NCI-H2171 (cell line): ENCODE results near the gene SCT.
"Not testable (repeated sequence)": the region's sequence is repeated elsewhere in the genome, so short reads cannot be mapped to it uniquely, and the experiment has no call there.

Experiments used
- DNase-seq: peaks from one replicate; lab custom pipeline; 2025; lab: John Stamatoyannopoulos, UW

Gene SCT, protein sequence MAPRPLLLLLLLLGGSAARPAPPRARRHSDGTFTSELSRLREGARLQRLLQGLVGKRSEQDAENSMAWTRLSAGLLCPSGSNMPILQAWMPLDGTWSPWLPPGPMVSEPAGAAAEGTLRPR

DNA sequence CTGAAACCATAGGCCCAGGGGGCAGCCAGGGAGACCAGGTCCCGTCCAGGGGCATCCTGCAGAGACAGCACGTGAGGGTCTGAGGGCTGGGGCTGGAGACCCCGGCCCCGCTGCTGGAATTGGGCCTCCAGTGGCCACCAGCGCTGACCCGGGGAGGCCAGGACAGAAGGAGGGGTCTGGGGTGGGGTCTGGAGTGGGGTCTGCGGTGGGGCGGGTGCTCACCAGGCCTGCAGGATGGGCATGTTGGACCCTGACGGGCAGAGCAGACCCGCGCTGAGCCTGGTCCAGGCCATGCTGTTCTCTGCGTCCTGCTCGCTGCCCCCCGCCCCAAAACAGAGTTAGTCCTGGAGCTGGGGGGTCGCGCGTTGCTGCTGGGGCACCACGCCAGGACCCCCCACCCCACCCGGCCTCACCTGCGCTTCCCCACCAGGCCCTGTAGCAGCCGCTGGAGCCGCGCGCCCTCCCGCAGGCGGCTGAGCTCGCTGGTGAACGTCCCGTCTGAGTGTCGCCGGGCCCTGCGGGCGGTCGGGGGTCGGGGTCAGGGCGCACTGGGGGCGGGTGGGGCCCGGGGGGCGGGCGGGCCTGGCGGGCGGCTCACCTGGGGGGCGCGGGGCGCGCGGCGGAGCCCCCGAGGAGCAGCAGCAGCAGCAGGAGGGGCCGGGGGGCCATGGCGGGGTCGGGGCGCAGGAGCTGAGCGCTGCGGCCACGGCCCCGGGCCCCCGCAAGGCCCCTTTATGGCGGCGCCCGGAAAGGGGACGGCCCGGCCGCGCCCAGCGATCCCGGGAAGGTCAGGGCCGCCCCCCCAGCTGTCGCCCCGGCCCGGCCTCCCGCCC is at the start of gene SCT:
Gene SCT, minus strand, starts transcription at position 707 of the 833 bp plus-strand sequence. Its CDS starts 38 bp downstream, at position 669.
- no peak for DNase-seq

DNA sequence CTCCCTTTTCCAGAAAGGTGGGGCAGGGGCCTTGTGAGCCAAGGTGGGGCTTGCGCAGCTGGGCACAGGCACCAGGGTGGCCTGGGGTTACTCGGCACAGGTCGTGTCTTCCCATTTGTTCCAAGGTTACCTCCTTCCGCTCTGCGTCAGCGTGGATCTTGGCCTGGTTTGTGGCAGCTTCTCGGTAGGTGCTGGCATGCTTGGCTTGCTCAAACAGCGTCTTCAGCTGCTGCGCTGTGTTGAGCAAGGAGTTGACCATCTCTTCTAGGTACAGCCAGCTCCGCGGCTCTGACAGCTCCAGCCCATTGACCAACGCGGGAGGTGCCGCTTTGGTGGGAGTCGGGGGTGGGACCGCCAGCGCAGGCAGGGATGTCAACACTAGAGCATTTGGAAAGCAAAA is 47.4 kb upstream of the SCT start:
- no peak for DNase-seq

DNA sequence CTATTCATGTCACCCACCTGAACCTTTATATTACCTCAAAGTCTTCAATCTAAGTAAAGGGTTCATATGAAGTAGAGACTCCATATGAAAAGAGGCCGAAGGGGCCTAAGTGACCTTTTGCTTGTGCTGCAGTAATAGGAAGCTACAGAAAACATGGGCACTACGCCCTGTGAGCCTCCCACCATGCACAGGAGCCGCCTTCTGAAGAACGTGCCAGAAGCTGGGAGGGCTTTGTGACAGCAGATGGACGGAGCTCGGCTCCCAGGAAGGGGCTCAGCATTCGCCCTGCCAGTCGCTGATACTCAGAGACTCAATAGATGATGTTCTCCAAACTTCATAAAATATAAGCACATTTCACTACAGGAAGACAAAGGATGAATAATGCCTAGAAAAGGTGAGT is 46.9 kb upstream of the SCT start:
- DNase-seq: no peak

DNA sequence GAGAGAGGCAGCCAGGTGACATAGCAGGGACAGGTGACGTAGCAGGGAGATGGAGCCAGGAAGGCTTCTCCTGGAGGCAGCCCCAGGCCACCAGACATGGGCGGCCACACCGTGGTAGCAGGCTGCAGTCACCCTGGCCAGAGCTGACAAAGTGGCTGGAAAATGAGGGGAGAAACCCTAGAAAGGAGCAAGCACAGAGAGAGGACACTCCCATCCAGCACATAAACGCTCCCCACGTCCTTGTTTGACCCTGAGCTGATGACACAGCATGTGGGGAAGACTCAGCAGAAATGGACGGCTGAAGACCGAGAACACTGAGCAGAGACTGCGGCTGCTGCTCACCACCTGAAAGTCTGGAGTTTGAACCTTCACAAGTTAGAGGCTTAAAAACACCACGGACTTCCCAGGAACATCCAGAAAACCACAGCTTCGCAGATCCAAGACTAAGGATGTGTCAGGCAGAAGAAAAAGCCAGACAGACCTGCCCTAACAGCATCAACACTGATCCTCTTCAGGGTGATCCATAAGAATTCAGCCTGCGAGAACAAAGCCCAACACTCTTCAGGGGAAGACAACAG is 38.8 kb upstream of the SCT start:
- no peak for DNase-seq

DNA sequence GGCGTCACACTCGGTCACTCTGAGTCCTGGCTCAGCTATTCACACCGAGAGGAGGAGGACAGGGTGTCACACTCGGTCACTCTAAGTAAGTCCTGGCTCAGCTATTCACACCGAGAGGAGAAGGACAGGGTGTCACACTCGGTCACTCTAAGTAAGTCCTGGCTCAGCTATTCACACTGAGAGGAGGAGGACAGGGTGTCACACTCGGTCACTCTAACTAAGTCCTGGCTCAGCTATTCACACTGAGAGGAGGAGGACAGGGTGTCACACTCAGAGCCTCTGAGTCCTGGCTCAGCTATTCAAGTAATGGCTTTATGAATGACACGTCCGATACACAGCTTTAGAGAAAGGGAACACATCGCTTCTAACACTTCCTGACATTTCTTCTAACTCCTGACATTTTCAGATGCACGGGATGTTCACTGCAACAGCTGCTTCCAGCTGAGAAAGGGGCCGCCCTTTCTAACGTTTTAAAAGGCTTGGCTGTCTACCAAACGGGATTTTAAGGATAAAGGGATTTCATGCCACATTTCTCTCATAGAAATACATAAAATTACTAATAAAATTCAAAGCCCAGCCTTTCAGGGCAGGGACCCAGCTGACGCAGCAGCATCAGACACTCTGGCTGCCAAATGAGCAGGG is 38.2 kb upstream of the SCT start:
- DNase-seq: no peak

DNA sequence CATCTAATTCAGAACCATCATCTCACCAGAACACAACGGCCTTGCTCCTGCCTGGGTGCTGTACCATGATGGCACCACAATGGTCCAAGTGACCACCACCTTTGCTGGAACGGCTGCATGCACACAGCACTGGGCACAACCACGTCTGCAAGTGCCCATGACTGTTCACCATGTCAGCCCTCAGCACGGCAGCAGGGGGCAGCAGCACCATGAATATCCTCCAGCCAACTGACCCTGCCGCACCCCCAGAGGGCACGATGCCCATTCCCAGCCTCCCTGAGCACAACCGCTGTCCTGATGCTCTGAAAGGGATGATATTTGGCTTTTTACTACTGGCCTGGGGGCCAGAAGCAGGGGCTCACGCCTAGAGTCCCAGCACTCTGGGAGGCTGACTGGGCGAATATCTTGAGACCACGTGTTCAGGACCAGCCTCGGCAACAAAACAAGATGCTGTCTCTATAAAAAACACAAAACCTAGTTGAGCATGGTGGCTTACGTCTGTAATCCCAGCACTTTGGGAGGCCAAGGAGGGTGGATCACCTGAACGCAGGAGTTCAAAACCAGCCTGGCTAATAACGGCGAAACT is 35.8 kb upstream of the SCT start:
- no peak for DNase-seq

DNA sequence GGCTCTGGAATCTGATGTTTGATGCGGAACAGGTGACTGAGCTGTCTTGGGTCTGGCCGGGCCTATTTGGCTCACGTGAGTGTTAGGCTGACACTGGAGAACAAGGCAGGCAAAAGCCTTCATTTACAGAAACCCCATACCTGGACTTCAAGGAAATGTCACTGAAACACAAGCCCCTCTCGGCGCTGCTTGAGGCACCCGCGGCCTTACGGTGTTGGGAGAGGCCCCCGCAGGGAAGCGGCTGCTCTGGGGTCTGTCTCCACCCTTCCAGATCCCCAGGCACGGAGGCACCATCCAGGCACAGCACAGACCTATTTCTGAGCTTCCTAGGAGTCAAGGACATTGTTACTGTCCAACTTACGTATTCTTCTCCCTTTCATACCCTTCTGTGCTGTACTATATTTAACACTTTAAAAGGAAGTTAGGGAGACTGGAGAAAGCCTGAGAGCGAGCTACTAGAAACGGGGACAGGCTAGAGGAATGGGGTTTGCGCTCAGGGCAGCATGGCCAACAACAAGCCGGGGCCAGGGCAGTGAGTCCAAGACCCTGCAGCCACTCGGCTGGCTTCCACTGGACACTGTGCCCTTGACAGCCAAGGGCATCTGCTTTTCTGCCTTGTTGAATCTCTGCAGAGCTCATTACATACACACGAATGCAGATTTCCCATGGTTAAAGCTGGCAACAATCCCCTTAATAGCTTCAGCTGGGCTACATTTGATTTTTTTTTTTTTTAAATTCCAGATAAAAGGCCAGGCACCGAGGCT is 33.9 kb upstream of the SCT start:
- no peak for DNase-seq

DNA sequence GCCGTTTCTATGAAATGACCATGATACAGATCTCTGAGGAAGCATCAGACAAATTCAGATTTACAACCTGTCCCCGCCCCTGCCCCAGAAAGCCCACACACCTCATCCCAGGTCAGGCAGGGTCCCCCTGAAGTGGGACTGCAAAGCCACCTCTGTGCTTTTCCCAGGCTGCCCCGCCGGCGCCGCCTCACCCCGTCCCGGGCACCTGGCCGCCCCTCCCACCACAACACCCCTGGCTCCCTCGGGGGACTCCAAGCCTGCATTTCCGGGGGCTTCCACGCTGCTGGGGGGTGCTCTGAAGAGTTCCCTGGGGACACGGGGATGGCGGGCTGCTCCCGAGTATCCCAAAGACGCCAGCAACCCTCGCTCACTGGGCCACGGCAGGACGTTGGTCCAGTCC is 33.3 kb upstream of the SCT start:
- DNase-seq: no peak

DNA sequence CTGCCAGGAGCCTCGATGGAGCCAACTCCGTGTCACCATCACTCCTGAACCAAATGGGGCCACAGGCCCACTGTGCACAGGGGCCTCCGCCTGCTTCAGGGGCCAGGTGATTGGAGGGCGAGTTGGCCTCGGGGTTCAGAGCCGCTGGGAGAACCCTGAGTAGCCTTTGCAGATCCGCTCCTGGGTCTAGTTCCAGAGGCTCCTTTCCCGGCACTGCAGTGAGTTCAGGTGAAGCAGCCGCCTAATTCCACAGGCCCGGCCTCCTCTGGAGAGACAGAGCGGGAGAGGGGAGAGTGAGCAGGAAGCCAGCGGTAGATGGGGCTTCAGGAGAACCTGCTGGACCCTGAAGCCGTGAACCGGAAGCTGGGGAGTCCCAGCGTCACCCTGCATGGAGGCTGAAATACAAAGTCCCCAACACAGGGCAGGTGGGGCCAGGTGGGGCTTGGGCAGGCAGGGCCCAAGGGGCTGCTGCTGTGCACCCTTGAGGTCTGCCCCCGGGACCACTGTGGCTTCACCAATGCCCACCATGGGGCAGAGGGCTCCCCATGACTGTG is 32.6 kb upstream of the SCT start:
- no peak for DNase-seq

DNA sequence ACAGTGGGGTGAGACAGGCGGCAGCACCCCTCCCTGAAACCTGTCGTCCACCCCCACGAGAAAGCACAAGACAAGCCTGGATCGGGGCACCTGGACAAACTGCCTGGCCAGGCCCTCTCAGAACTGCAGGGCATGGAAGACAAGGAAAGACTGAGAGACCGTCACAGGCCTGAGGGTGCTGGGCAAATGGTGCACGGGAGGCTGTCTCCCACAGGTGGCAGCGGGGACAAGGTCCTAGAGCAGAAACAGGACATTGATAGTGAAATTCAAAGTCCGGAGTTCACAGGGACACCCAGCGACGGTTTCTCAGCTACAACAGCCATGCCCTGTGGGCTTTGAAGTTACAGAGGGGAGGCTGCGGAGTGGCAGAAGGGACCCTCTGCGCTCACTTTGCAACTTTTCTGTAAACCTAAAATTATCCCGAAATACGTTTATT is 30.7 kb upstream of the SCT start:
- DNase-seq: no peak

DNA sequence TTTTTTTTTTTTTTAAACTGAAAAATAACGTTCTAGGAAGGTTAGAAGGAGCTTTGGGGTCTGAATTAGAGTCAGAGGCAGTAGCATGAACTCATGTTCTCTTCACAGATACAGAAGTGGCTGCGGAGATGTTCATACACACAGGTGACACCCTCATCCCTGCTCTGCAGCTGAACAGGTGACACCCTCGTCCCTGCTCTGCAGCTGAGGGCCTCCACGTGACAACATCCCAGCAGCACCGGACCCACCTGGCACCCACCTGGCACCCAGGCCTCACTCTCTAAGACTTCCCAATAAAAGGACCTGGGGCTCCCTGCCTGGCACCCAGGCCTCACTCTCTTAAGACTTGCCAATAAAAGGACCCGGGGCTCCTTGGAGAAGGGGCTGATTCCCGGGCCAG is 29.9 kb upstream of the SCT start:
- DNase-seq: no peak

DNA sequence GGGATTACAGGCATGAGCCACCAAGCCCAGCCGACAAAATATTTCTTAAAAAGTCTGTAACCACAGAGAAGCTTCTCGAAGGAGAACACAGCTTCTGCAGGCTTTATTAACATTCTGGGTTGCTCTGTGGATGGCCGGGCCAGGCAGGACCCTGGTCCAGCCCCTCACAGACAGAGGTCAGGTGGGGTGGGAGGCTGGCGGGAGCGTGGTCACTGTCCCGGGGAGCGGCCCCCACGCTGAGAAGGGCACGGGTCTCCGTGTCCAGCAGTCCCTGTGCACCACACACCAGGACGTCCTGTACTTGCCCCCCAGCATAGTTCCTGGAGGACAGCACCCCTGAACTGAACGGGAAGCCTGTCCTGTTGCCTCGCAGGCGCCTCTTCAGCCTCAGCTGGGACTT is 29.4 kb upstream of the SCT start:
- no peak for DNase-seq

DNA sequence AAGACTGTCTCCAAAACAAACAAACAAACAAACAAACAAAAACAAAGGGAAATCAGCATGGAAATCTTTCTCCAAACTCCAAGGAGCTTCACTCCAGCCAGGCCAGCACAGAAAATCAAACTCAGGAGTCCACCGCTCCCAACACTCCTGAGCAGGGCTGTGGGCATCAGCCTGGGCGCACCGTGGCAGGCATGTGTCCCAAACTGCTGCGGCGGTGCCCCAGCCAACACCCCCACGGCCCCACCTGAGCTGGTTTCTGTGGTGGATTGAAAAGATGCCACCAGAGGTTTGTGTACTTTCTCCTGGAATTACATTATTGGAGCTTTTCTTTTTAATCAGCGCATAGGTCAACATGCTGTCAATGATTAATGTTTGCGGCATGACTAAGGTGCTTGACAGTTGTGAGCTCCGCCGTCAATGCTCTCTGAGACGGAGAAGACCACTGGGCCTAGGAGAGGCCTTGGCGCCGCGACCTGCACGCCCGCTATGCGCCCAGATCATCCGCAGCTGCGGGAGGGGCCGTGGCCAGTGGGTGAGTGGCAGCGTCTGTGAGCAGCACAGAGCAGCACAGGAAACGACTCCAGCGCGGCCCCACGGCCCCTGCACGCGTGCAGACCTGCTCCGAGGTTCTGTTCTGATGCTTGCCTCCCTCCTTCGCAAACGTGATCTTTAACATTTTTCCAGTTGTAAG is 28.2 kb upstream of the SCT start:
- DNase-seq: no peak

DNA sequence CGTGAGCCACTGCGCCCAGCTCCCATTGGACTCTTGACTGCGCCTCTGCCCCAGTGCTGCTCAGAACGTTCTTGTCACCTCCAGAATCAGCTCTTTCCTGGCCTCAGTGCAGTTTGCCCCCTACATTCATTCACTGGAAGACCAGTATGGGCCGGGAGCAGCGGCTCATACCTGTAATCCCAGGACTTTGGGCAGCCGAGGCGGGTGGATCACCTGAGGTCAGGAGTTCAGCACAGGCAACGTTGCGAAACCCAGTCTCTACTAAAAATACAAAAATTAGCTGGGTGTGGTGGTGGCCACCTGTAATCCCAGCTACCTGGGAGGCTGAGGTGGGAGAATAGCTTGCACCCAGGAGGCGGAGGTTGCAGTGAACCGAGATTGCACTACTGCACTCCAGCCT is 27.5 kb upstream of the SCT start:
- not testable (repeated sequence) for DNase-seq

DNA sequence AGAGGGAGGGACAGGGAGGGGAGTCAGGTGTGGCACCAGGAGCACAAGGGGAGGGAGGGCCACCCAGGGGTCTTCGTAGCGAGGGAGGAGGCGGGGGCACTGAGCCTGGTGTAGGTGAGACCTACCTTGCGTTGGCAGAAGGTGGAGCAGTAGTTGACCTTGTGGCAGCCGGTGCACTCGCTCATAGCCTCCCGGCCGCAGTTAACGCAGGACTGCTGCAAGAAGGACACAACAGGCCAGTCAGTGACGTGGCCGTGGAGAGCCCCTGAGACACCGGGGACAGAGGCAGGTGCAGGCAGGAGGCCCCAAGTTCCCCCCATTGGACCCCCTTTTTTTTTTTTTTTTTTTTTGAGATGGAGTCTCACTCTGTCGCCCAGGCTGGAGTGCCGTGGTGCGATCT is 26.9 kb upstream of the SCT start:
- DNase-seq: no peak

DNA sequence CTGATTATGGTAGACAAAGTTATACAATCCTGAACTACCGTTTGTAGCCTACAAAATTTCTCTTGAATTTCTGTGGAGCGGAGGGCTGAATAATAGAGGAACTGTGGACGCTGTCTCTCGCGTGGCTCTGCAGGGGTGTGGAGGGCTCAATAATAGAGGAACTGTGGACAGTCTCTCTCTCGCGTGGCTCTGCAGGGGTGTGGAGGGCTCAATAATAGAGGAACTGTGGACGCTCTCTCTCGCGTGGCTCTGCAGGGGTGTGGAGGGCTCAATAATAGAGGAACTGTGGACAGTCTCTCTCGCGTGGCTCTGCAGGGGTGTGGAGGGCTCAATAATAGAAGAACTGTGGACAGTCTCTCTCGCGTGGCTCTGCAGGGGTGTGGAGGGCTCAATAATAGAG is 26.2 kb upstream of the SCT start:
- DNase-seq: not testable (repeated sequence)

DNA sequence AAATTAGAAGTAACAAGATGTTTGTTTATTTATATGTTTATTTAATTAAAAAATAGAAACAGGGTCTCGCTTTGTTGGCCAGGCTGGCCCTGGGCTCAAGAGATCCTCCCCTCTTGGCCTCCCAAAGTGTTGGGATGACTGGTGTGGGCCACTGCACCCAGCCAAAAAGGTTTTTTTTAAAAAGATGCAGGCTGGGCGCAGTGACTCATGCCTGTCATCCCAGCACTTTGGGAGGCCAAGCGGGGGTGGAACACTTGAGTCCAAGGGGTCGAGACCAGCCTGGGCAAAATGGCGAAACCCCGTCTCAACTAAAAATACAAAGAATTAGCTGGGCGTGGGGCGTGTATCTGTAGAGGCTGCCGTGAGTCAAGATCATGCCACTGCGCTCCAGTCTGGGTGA is 23.5 kb upstream of the SCT start:
- no peak for DNase-seq

DNA sequence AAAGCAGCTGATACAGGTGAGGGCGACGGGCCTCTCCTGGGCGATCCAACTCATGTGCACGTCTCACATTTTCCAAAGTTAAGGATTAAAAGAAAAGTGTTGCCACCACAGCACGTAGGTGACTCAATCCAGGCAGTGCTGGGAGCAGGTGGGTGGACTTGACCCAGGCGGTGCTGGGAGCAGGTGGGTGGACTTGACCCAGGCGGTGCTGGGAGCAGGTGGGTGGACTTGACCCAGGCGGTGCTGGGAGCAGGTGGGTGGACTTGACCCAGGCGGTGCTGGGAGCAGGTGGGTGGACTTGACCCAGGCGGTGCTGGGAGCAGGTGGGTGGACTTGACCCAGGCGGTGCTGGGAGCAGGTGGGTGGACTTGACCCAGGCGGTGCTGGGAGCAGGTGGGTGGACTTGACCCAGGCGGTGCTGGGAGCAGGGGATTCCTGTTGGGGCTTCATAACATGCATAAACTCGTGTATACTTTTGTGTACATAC is 20.7 kb upstream of the SCT start:
- not testable (repeated sequence) for DNase-seq

DNA sequence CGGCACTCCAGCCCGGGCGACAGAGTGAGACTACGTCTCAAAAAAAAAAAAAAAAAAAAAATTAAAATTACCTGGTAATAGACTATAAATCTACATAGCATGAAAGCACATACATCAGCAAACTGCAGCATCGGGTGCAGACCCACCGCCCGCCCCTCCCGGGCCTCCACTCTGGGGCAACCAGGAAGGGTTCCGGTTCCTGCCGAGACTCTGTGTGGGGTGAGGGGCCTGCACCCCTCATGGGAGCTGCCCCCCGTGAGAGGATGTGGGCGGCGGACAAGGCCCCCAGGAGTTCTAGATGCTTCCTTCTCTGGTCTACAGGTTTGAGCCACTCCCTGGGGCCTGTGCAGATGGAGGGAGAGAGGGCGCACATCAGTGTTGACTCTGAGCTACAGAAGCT is 19.2 kb upstream of the SCT start:
- DNase-seq: no peak

DNA sequence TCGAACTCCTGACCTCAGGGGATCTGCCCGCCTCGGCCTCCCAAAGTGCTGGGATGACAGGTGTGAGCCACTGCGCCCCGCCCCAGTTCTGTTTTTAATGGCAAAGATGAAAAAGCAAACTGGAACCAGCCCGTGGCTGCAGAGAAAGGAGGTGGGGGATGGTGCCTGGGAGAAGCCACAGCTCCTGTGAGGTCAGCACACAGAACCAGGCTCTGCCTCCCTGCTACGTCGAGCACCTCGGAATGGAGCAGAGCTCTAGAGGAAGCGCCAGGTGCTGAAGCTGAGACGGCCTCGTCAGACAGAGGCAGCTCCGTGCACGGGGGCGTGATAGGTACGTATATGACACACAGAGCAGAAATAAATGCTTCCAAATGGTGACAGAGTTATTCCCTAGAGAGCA is 18.6 kb upstream of the SCT start:
- no peak for DNase-seq
